GM21515 (cell line): ENCODE results near the gene KLHDC9.

Experiments
- ATAC-seq: cut with Tn5 transposase; IDR thresholded peaks from one replicate; pipeline ENCODE4 v1.9.1; 2021; ENCODE audit not compliant: unreplicated experiment

KLHDC9 gene

DNA sequence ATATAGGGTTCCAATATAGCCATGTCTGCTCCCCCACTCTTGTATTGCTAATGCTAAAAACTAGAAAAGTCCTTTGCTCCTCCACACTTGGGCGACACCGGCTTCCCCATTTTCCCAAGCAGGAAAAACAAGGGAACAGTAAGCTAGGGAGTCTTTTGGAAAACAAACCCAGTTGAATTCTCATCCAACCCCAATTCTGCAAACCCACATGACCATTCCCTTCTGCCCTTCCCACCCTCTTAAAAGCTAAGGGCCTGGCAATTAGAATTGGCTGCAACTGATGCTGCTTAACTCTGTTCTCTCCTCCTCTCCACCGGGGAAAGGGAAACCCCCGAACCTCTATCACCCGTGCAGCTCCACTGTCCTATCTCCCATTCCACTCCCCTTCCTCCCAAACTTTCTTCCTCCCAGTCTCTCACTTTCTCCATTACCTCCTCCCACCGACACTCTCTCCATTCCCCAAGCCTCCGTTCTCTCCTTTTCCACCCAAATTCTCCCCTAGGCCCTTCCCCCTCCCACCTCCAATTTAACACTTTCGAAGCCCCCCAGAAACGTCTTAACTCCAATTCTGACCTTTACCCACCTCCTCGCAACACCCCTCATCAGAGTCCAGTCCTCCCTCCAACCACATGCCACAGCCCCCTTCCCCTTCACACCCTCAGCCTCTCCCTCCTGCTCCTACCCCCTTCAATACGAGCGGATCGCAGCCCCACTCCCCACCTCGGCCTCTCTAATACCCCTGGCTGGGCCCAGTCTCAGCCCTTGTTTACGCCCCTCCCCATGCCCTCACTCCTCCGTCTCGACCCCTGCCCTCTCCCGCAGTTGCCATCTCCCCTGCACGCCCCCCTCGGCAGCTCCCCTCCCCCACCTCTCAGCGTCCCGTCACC lies 33.6 kb downstream of the KLHDC9 start:
- peak; percentile 2 for ATAC-seq

- peak; percentile 86 for ATAC-seq
Observed at GRCh38 chr1:161132410-161133219, 34.5 kb downstream of the KLHDC9 start, which contains the start of gene DEDD. Gene DEDD (minus strand): TSS chr1:161132667. CDS start chr1:161124462, 8,205 bp downstream.

DNA sequence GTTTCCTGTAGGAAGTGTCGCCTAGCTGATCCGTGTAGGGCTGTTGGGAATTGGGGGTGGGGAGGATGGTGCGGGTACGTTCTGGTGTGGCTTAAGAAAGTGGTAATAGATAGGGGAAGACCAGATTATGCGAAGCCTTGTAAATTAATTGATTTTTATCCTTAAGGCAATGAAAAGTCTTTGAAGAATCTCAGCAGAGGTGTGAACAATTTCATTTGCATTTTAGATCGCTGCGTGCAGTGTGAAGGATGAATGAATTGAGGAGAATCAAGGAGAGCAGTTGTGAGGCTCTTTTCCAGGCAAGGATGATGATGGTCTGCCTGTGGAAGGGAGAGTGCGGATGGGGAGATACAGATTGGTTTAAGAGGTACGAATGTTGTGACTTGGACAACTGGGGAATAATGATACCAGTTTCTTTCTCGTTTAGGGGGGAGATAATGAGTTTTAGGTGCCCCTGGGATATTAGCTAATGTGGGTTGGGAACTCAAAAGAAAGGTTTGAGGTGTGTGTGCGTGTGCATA lies 35.1 kb downstream of the KLHDC9 start:
- ATAC-seq = peak; percentile 3

- no peak for ATAC-seq
Observed at GRCh38 chr1:161137881-161138280, 39.7 kb downstream of the KLHDC9 start.

- no peak for ATAC-seq
Observed at GRCh38 chr1:161138431-161138830, 40.3 kb downstream of the KLHDC9 start.

DNA sequence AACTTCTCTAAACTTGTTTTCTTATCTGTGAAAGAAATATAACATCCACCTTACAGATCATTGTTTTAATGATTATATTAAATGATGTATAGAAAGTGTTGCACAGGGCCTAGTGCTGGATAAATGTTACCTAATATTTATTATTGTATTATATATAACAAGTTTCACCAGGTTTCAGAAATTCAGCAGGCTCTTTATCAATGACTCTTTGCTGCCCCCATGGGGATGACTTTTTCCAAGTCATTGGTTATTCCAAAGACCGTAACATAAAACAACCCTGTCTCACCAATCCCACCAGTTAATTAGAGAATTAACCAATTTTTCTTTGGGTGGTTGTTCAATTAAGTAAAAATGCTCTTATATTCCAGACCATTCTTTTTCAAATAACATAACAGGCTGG lies 41.6 kb downstream of the KLHDC9 start:
- no peak for ATAC-seq

GRCh38 chr1:161140755-161141400 lies 42.7 kb downstream of the KLHDC9 start:
- ATAC-seq = no peak

GRCh38 chr1:161145832-161146231 lies 47.7 kb downstream of the KLHDC9 start:
- ATAC-seq = no peak
